ENCODE data around the gene KAT6B.

- TF ChIP-seq EZH2phosphoT487 (IDR thresholded peaks at IDR 0.05) (no peak), CTCF (IDR thresholded peaks at IDR 0.05) (no peak), EZH2 (IDR thresholded peaks at IDR 0.05) (no peak)
Observed at GRCh38 chr10:74891053-74891452, 64.7 kb downstream of the KAT6B start.

Measured in neural progenitor cell (in vitro differentiated cells).